HG02938 (cell line): ENCODE data around the gene GPR143.
"Not testable (repeated sequence)": the region's sequence is repeated elsewhere in the genome, so short reads cannot be mapped to it uniquely, and the experiment has no call there.

Experiments
- ATAC-seq: cut with Tn5 transposase; IDR thresholded peaks from one replicate; pipeline ENCODE4 v1.9.1; 2021; ENCODE audit warnings: mild to moderate bottlenecking, moderate library complexity; ENCODE audit not compliant: unreplicated experiment

GPR143 gene

DNA sequence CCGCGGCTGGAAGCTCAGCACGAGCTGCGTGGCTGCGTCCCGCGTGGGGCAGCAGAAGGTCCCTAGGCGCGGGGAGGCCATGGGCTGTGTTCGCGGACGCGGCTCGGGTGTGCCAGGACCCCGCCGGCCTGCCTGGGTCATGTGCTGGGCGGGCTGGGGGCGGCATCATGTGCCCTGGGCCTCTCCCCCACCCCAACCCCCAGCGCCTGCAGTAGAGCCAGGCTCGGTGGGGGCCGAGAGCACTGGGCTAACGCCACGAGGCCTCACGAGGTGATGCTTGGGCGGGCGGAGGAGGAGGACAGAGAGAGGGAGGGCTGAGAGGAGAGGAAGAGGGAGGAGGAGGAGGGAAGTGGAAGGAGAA, at the start of gene GPR143:
Gene GPR143 (minus strand): TSS at position 111 of the 361 bp plus-strand sequence. CDS start 30 bp downstream, at position 81.
- no peak for ATAC-seq

GRCh38 chrX:9811086-9811485, 45.4 kb upstream of the GPR143 start:
- ATAC-seq: not testable (repeated sequence)

- not testable (repeated sequence) for ATAC-seq
These were observed 44.2 kb upstream of the GPR143 start for GRCh38 chrX:9809876-9810275.

DNA sequence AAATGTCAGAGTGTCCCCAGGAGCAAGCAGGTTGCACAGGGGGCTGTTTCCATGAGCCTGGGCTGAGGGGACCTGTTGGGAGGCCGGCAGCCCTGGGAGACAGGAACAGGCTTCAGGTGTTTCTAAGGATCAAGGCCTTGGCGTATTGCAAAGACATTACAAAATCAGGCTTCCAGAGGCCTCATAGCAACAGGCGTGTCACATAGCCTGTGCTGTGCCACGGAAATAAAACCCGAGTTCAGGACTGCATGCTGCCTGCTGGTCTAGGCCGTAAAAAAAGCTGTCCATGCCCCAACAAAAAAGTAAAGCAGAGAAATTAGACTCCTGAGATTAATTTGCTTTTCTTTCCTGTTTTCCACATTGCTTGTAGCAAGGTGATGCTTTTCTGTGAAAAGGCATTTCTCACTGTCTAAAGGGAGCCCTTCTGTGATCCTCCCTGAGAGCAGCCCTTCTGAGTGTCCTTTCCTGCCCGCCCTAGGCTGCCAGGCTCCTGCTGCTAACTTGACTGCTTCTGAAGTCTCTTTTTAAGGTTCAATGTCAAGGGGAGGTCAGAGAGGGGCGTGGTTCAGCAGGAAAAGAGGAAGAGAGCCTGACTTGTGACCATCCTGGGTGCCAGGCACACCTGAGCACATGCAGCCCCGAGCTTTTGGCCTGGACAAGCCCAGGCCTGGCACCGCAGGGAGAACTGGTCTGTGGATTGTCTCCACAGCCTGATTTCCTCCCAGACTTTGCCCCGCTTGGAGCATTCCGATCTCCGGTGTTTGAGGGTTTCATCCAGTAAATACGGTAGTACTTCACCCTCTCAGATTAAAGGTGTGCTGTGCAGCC, 41.9 kb upstream of the GPR143 start:
- ATAC-seq: no peak

GRCh38 chrX:9805956-9806355, 40.3 kb upstream of the GPR143 start:
- no peak for ATAC-seq

DNA sequence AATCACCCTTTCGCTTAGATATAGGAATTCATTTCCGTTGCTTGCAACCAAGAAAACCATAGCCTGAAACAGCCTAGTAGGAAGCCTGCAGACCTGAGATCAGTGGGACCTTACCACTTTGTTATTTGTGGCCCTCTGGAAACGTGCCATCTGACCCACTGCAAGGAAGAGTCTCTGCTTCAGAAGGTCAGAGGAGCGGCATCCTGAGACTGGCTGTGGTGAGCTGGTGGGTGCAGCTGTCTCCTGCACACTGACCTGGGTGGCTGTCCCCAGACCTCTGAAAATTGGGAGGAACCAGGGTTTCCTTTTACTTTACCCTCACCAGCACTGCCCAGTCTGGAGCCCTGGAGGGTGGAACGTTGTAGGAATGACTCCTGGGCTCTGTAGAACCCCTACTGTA, 38.8 kb upstream of the GPR143 start:
- no peak for ATAC-seq

DNA sequence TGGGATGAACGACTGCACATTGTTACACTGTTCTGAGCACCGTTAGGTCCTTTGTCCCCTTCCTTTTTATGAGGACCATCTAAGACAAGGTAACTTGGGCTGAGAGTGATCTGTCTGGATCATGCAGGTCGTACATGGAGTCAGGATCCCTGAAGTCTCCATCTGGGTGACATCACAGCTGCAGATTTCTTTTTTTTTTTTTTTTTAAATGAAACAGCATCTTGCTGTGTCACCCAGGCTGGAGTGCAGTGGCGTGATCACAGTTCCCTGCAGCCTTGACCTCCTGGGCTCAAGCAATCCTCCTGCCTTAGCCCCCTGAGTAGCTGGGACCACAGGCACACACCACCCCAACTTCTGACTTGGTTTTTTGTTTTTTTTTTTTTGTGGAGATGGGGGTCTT, 37.1 kb upstream of the GPR143 start:
- ATAC-seq: no peak

- ATAC-seq: no peak
These were observed 32.0 kb upstream of the GPR143 start for GRCh38 chrX:9797384-9798360.

DNA sequence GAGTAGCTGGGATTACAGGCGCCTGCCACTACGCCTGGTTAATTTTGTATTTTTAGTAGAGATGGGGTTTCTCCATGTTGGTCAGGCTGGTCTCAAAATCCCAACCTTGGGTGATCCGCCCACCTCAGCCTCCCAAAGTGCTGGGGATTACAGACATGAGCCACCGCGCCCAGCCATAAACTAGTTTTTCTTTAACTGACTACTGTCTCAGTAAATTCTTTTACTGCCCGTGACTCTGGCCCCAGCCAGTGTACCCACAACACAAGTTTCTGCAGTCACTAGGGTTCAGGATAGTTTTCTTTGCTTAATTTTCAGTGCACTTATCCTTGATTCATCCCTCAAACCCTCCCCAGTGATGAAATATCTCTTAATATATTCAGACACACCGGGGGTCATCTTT, 28.8 kb upstream of the GPR143 start:
- ATAC-seq: no peak

- ATAC-seq: no peak
These were observed 25.2 kb upstream of the GPR143 start for GRCh38 chrX:9790866-9791265.

DNA sequence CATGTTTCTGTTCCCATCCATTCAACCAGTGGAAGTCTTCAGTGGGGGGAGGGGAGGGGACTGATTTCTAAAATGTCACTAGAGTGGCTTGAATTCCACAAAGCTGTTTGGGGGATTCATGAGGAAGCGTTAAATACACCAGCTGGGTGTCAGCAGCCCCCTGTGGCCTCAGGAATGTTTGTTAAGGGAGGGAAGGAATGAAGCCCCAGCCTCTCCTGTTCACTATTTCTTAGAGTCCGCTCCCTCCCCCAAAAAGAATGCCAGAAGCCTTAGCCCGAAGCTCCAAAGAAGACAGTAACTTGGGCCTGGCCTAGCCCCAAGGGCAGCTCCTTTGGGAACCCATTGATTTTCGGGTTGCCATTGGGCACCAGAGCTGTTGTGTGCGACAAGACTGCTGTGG, 23.9 kb upstream of the GPR143 start:
- ATAC-seq: no peak

DNA sequence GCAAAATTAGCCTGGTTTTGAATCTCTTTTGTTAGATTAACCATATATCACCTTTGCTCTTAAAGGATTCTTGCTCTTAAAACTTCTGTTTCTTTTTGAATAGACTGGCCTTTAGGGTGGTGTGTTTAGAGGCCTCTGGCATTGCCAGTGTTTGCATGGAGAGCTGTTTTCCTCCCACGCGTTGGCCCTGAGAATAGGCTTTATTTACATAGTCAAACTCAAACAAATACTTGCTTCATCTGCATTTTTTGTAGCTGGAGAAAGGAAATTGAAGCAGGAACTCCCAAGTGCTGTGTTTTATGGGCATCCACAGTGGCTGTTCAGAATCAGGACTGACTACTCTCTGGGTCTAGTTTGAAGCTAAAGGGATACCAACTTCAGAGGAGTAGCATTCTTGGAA, 23.3 kb upstream of the GPR143 start:
- no peak for ATAC-seq

- ATAC-seq: no peak
These were observed 21.4 kb upstream of the GPR143 start for GRCh38 chrX:9786798-9787635.

DNA sequence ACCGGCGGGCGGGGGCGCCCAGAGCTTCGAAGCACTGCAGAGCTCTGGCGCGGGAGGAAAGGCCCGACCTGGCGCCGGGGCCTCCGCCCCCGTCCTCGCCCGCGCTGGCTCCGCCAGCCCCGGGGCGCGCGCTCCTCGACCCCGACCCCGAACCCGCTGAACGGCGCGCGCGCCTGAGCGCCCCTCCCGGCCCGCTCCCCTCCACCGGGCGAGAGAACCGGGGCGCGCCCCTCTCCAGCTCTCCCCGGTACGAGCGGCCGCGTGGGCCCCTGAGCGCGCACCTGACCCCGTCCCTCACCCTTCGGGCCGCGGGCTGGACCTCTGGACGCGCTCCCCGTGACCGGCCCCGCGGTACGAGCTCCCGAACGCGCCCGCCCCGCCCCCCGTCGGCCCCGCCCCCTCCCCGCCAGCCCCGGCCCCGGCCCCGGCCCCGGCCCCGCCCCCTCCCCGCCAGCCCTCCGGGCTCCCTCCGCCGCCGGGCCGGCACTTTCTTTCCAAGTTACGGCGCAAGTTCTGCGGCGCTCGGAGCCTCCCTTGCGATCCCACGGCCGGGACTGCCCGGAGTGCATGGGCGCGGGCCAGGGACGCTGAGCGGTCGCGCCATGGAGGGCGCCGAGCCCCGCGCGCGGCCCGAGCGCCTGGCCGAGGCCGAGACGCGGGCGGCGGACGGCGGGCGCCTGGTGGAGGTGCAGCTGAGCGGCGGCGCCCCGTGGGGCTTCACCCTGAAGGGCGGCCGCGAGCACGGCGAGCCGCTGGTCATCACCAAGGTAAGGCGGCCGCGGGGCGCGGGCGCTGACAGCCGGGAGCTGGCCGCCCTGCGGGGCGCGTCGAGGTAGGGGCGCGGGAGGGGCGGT, 20.5 kb upstream of the GPR143 start, which contains the start of gene SHROOM2:
Gene SHROOM2 (plus strand): TSS at position 486 of the 854 bp plus-strand sequence. CDS start 117 bp downstream, at position 603.
- no peak for ATAC-seq

DNA sequence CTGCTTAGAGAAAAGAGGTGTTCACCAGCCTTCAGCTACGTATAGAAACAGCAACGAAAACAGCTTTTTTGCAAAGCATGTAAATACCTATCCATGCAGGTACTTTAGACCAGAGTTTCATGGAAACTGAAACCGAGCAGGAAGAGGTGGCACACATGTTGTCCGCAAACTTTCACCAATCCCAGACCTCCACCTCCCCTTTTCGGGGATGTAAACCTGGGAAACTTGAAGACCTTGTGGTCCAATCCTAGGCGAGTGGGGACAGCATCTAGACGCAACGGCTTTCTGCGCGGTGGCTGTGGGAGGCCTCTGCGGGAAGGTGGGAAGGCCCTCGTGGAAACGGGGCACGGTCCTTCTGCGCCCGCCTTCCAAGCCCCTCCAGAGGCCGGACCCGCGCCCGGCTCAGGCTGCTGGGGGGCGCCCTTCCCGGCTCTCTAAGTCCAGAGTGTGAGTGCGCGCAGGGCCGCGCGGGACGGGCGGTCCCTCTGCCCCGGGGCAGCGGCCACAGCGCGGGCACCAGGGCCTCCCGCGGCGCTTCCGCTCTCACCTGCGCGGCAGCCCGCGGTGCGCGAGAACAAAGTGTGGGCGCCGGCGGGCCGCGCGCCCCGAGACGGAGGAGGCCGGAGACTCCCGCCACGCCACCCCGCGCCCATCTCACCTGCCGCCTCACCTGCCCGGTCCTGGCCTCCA, 19.8 kb upstream of the GPR143 start:
- no peak for ATAC-seq

- ATAC-seq: no peak
These were observed 18.7 kb upstream of the GPR143 start for GRCh38 chrX:9784332-9784731.

DNA sequence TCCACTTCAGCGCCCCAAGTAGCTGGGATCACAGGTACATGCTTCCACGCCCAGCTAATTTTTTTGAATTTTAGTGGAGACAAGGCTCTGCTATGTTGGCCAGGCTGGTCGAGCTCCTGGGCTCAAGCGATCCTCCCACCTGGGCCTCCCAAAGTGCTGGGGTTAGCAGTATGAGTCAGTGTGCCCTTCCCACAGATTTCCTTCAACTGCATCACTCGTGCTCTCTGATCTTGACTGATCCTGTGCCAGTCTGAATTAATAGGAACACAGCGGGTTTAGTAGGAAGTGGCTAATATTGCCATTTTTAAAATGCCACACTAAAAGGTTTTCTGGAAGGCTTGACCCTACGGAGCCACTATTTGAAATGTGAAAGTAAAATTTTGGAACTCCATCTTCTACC, 16.3 kb upstream of the GPR143 start:
- no peak for ATAC-seq

- ATAC-seq: no peak
These were observed 10.3 kb upstream of the GPR143 start for GRCh38 chrX:9775930-9776329.

DNA sequence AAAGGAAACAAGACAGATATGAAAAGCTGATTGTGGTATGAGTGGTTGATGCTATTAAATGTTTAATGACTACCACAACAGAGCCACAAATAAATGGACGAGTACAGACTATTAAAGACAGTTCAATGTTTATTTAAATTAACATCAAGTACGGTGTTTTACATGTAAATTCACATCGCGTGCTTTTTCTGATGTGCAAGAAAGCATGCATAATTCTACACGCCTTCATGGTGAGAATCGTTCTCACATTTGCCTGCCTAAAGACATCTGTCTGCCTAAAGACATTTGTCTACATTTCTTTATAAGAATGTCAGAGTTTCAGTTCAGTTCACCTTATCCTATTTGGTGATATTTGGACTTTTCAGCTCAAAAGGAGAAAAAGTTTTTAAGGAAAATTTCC, 7.3 kb upstream of the GPR143 start:
- no peak for ATAC-seq
